Breast epithelium (tissue), 4 donors: ENCODE results near the gene MAPRE2. TPM values are rescaled to one million over a fixed set of nuclear protein-coding genes. Genes with fewer than 3 reads are reported as not detected.
A peak's percentile ranks its signal among the peaks of the same experiment; 100 is the strongest.

Experiments
- DNase-seq, 2 donors: peaks; one replicate each; pipeline ENCODE4 v3.0.0-alpha.2; 2019; ENCODE audit warnings: low spot score in 2 of 2
- H3K27ac ChIP-seq, 2 donors: fragments of 200-600 bp; sonication (generic) in 1 of 2; one replicate each; pipeline ENCODE4 v1.5.1; 2016 to 2019; ENCODE audit warnings: mild to moderate bottlenecking in 1 of 2
- H3K27me3 ChIP-seq, 2 donors: fragments of 200-600 bp; sonication (generic) in 1 of 2; one replicate each; pipeline versions ENCODE4 v1.5.1 to v1.6.0; 2017 to 2019; ENCODE audit warnings: control low read depth in 1 of 2, mild to moderate bottlenecking in 1 of 2
- H3K36me3 ChIP-seq: fragments of 200-600 bp; one replicate; pipeline ENCODE4 v1.5.1; 2019
- H3K4me1 ChIP-seq, 2 donors: fragments of 200-600 bp; sonication (generic); one replicate each; pipeline ENCODE4 v1.5.1; 2016 to 2019; ENCODE audit warnings: control low read depth in 1 of 2
- H3K4me3 ChIP-seq, 3 donors: fragments of 200-600 bp; sonication (generic); 1 replicate in 2 of 3; 2 replicates in 1 of 3; pipeline ENCODE4 v1.5.1; 2016 to 2019; ENCODE audit warnings: mild to moderate bottlenecking in 3 of 3, moderate library complexity in 2 of 3
- H3K9me3 ChIP-seq, 2 donors: fragments of 200-600 bp; sonication (generic) in 1 of 2; one replicate each; pipeline ENCODE4 v1.5.1; 2016 to 2019; ENCODE audit warnings: control low read depth in 1 of 2
- POLR2A ChIP-seq: fragments of 450-650 bp; IDR thresholded peaks from one replicate; pipeline ENCODE4 v1.6.1; 2016; ENCODE audit warnings: antibody characterized with exemption, mild to moderate bottlenecking, moderate library complexity
- POLR2AphosphoS5 ChIP-seq, 3 donors: sonication (generic); formaldehyde crosslinking; IDR thresholded peaks; one replicate each; pipeline ENCODE4 v1.6.1; 2017; ENCODE audit warnings: antibody characterized with exemption in 3 of 3
- intact Hi-C: fragments of 100-400 bp; cut with DNase I; formaldehyde crosslinking; loops from one replicate; pipeline ENCODE4 v1.15.1; 2023; ENCODE audit warnings: low total_unique reads
- total RNA-seq, 3 donors: library from RNA; depleted of rRNA; stranded (reverse); fragments of >200 nt; gene quantifications; one replicate each; pipeline ENCODE4 v1.1.0, GENCODE V29; 2016
- TF ChIP-seq, protein P1 (sequence below), 3 donors: fragments of 450-650 bp; IDR thresholded peaks; one replicate each; pipeline ENCODE4 v1.5.1; 2016 to 2017; ENCODE audit warnings: antibody characterized with exemption in 3 of 3, mild to moderate bottlenecking in 3 of 3, moderate library complexity in 3 of 3

The MAPRE2 gene
- total RNA-seq, 3 donors from 2014 or later = 17.0 to 38.8 (median 21.3) TPM

DNA sequence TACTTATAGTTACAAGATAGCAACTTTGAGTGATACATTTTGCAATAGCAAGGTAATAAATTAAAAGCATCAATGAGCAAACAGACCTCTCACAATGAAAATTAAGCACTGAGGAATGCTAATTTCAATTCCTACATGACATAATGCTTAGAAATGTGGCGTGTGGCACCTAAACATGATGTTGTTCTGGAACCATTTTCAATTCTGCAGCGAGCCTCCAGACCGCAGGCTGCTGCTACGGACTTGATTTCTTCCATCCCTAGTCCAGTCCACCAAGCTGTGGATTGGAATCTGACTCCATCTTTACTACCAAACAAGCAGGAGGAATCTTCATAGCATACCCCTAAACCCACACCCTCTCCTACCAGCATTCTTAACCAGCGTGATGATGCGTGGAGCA lies 140.9 kb downstream of the MAPRE2 start:
- Histone ChIP-seq H3K36me3 (no peaks in the 10 kb centered on the region), H3K27ac (no peak overlapping the region), H3K4me1 (no peaks in the 10 kb centered on the region), H3K27me3 (no peaks in the 10 kb centered on the region), H3K4me3 (no peak overlapping the region), H3K9me3 (no peaks in the 10 kb centered on the region)
- TF ChIP-seq, protein P1, sequence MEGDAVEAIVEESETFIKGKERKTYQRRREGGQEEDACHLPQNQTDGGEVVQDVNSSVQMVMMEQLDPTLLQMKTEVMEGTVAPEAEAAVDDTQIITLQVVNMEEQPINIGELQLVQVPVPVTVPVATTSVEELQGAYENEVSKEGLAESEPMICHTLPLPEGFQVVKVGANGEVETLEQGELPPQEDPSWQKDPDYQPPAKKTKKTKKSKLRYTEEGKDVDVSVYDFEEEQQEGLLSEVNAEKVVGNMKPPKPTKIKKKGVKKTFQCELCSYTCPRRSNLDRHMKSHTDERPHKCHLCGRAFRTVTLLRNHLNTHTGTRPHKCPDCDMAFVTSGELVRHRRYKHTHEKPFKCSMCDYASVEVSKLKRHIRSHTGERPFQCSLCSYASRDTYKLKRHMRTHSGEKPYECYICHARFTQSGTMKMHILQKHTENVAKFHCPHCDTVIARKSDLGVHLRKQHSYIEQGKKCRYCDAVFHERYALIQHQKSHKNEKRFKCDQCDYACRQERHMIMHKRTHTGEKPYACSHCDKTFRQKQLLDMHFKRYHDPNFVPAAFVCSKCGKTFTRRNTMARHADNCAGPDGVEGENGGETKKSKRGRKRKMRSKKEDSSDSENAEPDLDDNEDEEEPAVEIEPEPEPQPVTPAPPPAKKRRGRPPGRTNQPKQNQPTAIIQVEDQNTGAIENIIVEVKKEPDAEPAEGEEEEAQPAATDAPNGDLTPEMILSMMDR (IDR thresholded peaks at IDR 0.05) = no peak
- TF ChIP-seq POLR2A (no peak), POLR2AphosphoS5 (IDR thresholded peaks at IDR 0.05) (no peak)
- no peak for DNase-seq
- intact Hi-C loops = no loop called here

DNA sequence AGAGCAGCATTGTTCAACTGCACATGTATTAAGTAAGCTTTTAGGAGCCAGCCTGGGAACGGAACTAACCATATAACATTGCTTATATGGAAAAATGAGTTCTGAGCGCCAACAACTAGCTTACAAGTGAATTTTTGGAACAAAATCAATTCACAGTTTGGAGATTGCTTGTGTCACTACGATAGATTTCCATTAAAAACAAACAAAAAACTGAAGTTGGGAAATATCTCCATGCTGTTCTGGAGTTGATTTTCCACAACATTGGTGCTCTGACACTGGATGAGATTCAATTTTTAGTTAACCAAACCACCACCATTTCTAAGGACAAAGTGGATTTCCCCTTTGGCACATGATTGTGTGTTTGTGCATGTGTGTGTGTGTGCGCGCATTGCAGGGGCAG lies 142.7 kb downstream of the MAPRE2 start:
- no peak overlapping the region for H3K27ac ChIP-seq
- H3K4me3 ChIP-seq = no peak overlapping the region
- no peaks in the 10 kb centered on the region for H3K36me3 ChIP-seq
- H3K4me1 ChIP-seq = no peaks in the 10 kb centered on the region
- no peak for TF ChIP-seq POLR2A
- TF ChIP-seq, protein P1 (IDR thresholded peaks at IDR 0.05) = no peak
- TF ChIP-seq POLR2AphosphoS5 (IDR thresholded peaks at IDR 0.05) = no peak
- no peak for DNase-seq
- no peaks in the 10 kb centered on the region for H3K9me3 ChIP-seq
- no peaks in the 10 kb centered on the region for H3K27me3 ChIP-seq
- intact Hi-C loops = no loop called here

DNA sequence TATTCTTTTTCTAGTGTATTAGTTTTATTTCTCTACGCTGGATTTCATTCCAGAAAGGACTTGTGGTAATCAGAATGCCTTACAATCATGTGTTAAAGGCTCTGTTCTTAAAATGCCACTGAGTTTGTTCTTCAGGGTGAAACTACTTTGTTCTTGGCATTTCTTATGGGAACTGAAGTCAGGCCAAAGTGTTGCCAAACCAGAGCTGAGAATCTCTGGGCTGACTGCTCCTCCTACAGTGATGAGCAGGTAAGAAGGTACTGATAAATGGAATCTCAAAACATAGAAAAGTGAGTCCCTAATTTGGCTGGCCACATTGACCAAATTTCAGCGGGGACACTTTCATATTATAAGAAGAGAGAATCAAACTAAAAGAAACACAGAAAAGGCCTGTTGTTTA lies 144.6 kb downstream of the MAPRE2 start:
- H3K36me3 ChIP-seq = no peaks in the 10 kb centered on the region
- H3K9me3 ChIP-seq = no peaks in the 10 kb centered on the region
- no peaks in the 10 kb centered on the region for H3K4me1 ChIP-seq
- intact Hi-C loops = no loop called here
- no peak overlapping the region for H3K4me3 ChIP-seq
- no peak overlapping the region for H3K27ac ChIP-seq
- peak in 1 of 2 donors; percentile 41 for DNase-seq
- TF ChIP-seq POLR2A (no peak), POLR2AphosphoS5 (IDR thresholded peaks at IDR 0.05) (no peak)
- TF ChIP-seq, protein P1 (IDR thresholded peaks at IDR 0.05) = no peak
- H3K27me3 ChIP-seq = no peaks in the 10 kb centered on the region

DNA sequence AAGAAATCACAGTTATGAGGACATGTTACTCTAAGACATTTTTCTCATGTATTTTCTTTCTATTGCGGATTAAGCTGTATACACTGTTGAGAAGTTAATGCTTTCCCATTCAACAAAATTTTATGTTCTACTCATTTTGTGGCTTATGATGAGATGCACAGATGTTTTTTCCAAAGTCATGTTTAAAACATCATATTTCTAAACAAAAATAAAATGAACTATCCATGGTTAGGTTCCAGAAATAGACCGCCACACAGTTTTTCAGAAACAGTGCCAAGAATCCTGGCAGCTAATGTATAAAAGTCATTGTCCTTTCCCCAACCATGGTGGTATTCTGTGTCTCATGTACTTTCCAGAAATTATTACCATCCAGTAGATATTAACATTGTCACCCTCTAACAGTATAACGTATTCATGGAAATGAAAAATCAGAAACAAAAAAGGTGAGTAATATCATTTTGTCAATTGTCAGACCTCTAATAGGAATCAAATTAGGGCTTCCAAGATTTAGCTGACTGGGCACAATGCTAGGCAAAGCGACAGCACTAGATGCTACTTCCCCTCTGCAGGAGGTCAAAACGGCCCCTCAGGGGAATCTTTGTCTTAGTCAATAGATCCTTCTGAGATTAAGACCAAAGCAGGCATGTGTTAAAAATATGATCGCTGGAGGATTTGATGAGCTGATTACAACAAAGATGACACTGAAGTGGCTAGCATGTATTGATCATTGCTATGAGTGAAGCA lies 145.2 kb downstream of the MAPRE2 start:
- no peaks in the 10 kb centered on the region for H3K4me1 ChIP-seq
- TF ChIP-seq, protein P1 (IDR thresholded peaks at IDR 0.05) = no peak
- no peak for TF ChIP-seq POLR2A
- TF ChIP-seq POLR2AphosphoS5 (IDR thresholded peaks at IDR 0.05) = no peak
- H3K27me3 ChIP-seq = no peaks in the 10 kb centered on the region
- no peak overlapping the region for H3K27ac ChIP-seq
- H3K36me3 ChIP-seq = no peaks in the 10 kb centered on the region
- no peak overlapping the region for H3K4me3 ChIP-seq
- H3K9me3 ChIP-seq = no peaks in the 10 kb centered on the region
- intact Hi-C loops = no loop called here
- DNase-seq = no peak

DNA sequence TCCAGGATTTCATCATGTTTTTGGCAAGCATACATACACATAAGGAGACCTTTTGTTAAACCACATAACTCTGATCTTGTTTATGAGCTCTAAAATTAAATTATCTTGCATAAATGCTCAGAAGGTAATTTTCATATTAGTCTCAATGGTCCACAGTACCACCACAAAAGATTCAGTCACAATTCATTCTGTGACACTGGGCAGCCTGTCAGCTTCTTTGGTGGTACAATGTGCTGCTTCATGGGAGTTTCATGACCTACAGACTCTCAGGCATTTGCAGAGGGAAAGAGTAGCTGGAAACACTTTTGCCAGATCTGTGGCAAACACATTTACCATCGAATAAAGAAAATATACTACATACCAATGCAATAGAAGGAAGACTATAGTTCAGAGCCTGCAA lies 148.3 kb downstream of the MAPRE2 start:
- Histone ChIP-seq H3K27ac (no peak overlapping the region), H3K27me3 (no peaks in the 10 kb centered on the region), H3K9me3 (no peaks in the 10 kb centered on the region), H3K36me3 (no peaks in the 10 kb centered on the region), H3K4me3 (no peak overlapping the region), H3K4me1 (no peaks in the 10 kb centered on the region)
- TF ChIP-seq POLR2AphosphoS5 (IDR thresholded peaks at IDR 0.05) = no peak
- no peak for TF ChIP-seq POLR2A
- TF ChIP-seq, protein P1 (IDR thresholded peaks at IDR 0.05) = no peak
- intact Hi-C loops = no loop called here
- no peak for DNase-seq
